Neural progenitor cell (in vitro differentiated cells): ENCODE measurements around the gene NAALADL1. TPM values are rescaled to one million over a fixed set of nuclear protein-coding genes. Genes with fewer than 3 reads are reported as not detected.

ENCODE experiments used
- DNase-seq: peaks from one replicate; pipeline ENCODE4 v3.0.0-alpha.2; 2016; ENCODE audit warnings: low spot score
- H2AFZ ChIP-seq: fragments of 200-600 bp; sonication (generic); replicated peaks from 2 replicates; pipeline ENCODE4 v1.6.1; 2016; ENCODE audit warnings: antibody characterized with exemption
- H3F3A ChIP-seq: fragments of 200-600 bp; sonication (generic); 2 replicates; pipeline ENCODE4 v1.6.1; 2016; ENCODE audit warnings: antibody characterized with exemption, low read depth
- H3K27ac ChIP-seq: fragments of 200-600 bp; sonication (generic); 2 replicates; pipeline ENCODE4 v1.5.1; 2016; ENCODE audit warnings: mild to moderate bottlenecking
- H3K27me3 ChIP-seq: fragments of 200-600 bp; sonication (generic); 2 replicates; pipeline ENCODE4 v1.6.1; 2016; ENCODE audit warnings: mild to moderate bottlenecking, moderate library complexity
- H3K36me3 ChIP-seq: fragments of 200-600 bp; sonication (generic); 2 replicates; pipeline ENCODE4 v1.5.1; 2016
- H3K4me1 ChIP-seq: fragments of 200-600 bp; sonication (generic); 2 replicates; pipeline ENCODE4 v1.6.1; 2016; ENCODE audit warnings: mixed run types
- H3K4me2 ChIP-seq: fragments of 200-600 bp; sonication (generic); 2 replicates; pipeline ENCODE4 v1.6.1; 2016
- H3K4me3 ChIP-seq: fragments of 200-600 bp; sonication (generic); 2 replicates; pipeline ENCODE4 v1.5.1; 2016
- H3K79me2 ChIP-seq: fragments of 200-600 bp; sonication (generic); 2 replicates; pipeline ENCODE4 v1.6.1; 2016; ENCODE audit warnings: low read depth
- H3K9ac ChIP-seq: fragments of 200-600 bp; sonication (generic); 2 replicates; pipeline ENCODE4 v1.6.1; 2016
- H3K9me3 ChIP-seq: fragments of 200-600 bp; sonication (generic); 2 replicates; pipeline ENCODE4 v1.5.1; 2016; ENCODE audit warnings: low read depth
- H4K20me1 ChIP-seq: fragments of 200-600 bp; sonication (generic); 2 replicates; pipeline ENCODE4 v1.6.1; 2016; ENCODE audit warnings: low read depth
- H3K27ac Mint-ChIP-seq: 3 replicates; pipeline ENCODE4 v1.8.0; 2021; ENCODE audit warnings: mixed read lengths
- H3K27me3 Mint-ChIP-seq: 2 replicates; pipeline ENCODE4 v1.8.0; 2022; ENCODE audit warnings: low read depth, mild to moderate bottlenecking, inconsistent platforms, moderate library complexity, mixed read lengths; ENCODE audit not compliant: insufficient read depth
- H3K36me3 Mint-ChIP-seq: 3 replicates; pipeline ENCODE4 v1.8.0; 2021; ENCODE audit warnings: mixed read lengths
- H3K4me1 Mint-ChIP-seq: 3 replicates; pipeline ENCODE4 v1.8.0; 2021; ENCODE audit warnings: mixed read lengths
- H3K4me3 Mint-ChIP-seq: 3 replicates; pipeline ENCODE4 v1.8.0; 2021; ENCODE audit warnings: mild to moderate bottlenecking, moderate library complexity, mixed read lengths
- H3K9me3 Mint-ChIP-seq: 3 replicates; pipeline ENCODE4 v1.8.0; 2020; ENCODE audit warnings: mixed read lengths
- EZH2 ChIP-seq: fragments of 200-600 bp; sonication (generic); IDR thresholded peaks from 2 replicates; pipeline ENCODE4 v1.6.1; 2017; ENCODE audit warnings: antibody characterized with exemption, mild to moderate bottlenecking, moderate library complexity
- EZH2phosphoT487 ChIP-seq: fragments of 200-600 bp; sonication (generic); IDR thresholded peaks from 2 replicates; pipeline ENCODE4 v1.6.1; 2017; ENCODE audit warnings: antibody characterized with exemption
- total RNA-seq: library from RNA; depleted of rRNA; stranded (reverse); fragments of >200 nt; gene quantifications from 2 replicates; pipeline ENCODE4 v1.2.3, GENCODE V29; 2015; ENCODE audit warnings: low replicate concordance
- TF ChIP-seq, protein P1 (sequence below): fragments of 200-600 bp; sonication (generic); IDR thresholded peaks from 2 replicates; pipeline ENCODE4 v1.5.1; 2017; ENCODE audit warnings: antibody characterized with exemption, mild to moderate bottlenecking

Gene NAALADL1
- total RNA-seq, 1 donor from 2014 or later = 0.80 TPM

DNA sequence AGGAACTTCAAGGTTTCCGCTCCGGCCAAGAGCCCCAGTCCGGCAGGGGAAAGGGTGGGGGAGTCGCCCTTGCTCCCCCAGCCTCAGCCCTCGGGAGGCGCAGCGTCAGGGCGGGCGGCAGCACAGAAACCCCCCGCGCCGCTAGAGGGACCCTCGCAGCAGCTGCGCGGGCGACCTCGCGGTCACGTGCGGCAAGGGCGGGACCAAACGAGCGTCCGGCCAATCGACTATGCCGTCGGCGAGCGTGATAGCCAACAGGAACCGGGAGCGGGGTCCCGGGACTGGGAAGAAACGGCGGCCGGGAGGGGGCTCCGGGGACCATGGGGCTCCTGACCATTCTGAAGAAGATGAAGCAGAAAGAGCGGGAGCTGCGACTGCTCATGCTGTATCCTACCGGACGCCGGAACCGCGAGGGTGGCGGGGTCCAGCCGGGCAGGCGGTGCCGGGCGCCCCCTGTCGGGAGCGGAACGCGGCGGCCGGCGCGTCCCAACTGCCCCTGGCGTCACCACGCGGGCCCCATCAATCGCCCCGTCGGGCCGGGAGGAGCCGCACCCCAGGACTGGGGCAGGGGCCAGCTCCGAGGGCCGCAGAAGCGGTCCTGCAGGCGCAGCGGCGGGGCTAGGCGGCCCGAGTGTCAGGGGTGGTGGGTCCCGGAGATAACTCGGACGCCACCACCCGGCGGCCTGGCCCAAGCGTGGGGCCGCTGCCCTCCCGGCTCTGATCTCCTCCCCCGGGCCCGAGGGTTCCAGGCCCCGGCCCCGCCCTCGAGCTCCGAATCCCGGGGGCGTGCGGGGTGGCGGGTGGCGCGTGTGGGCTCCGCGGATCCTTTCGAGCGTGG lies 44.2 kb downstream of the NAALADL1 start, which contains the start of gene ARL2:
Gene ARL2, plus strand, starts transcription at position 273 of the 838 bp plus-strand sequence. Its CDS starts 48 bp downstream, at position 321.
- H3K4me3 Mint-ChIP-seq = peak within 1 kb of the TSS; percentile 92
- peak within 1 kb of the TSS; percentile 36 for H3K9ac ChIP-seq
- no peaks in the 10 kb centered on the region for H3K4me1 ChIP-seq
- H3K36me3 ChIP-seq = no peaks in the 10 kb centered on the region
- no peaks in the 10 kb centered on the region for H3K27me3 ChIP-seq
- H3K4me2 ChIP-seq = peak within 1 kb of the TSS; percentile 75
- H3F3A ChIP-seq = peaks cover 24% of the 10 kb centered on the region
- peaks cover 19% of the 10 kb centered on the region for H3K36me3 Mint-ChIP-seq
- H3K27ac Mint-ChIP-seq = peak within 1 kb of the TSS; percentile 89
- H3K9me3 ChIP-seq = no peaks in the 10 kb centered on the region
- H3K79me2 ChIP-seq = peaks cover 22% of the 10 kb centered on the region
- peaks cover 12% of the 10 kb centered on the region for H3K4me1 Mint-ChIP-seq
- no peaks in the 10 kb centered on the region for H4K20me1 ChIP-seq
- peak within 1 kb of the TSS; percentile 75 for H2AFZ ChIP-seq
- TF ChIP-seq, protein P1, sequence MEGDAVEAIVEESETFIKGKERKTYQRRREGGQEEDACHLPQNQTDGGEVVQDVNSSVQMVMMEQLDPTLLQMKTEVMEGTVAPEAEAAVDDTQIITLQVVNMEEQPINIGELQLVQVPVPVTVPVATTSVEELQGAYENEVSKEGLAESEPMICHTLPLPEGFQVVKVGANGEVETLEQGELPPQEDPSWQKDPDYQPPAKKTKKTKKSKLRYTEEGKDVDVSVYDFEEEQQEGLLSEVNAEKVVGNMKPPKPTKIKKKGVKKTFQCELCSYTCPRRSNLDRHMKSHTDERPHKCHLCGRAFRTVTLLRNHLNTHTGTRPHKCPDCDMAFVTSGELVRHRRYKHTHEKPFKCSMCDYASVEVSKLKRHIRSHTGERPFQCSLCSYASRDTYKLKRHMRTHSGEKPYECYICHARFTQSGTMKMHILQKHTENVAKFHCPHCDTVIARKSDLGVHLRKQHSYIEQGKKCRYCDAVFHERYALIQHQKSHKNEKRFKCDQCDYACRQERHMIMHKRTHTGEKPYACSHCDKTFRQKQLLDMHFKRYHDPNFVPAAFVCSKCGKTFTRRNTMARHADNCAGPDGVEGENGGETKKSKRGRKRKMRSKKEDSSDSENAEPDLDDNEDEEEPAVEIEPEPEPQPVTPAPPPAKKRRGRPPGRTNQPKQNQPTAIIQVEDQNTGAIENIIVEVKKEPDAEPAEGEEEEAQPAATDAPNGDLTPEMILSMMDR = peak; percentile 64
- TF ChIP-seq EZH2 = peak; percentile 26
- no peak for TF ChIP-seq EZH2phosphoT487
- H3K27me3 Mint-ChIP-seq = no peaks in the 10 kb centered on the region
- peak within 1 kb of the TSS; percentile 77 for H3K27ac ChIP-seq
- peak; percentile 98 for DNase-seq
- peak within 1 kb of the TSS; percentile 61 for H3K4me3 ChIP-seq
- H3K9me3 Mint-ChIP-seq = no peaks in the 10 kb centered on the region

DNA sequence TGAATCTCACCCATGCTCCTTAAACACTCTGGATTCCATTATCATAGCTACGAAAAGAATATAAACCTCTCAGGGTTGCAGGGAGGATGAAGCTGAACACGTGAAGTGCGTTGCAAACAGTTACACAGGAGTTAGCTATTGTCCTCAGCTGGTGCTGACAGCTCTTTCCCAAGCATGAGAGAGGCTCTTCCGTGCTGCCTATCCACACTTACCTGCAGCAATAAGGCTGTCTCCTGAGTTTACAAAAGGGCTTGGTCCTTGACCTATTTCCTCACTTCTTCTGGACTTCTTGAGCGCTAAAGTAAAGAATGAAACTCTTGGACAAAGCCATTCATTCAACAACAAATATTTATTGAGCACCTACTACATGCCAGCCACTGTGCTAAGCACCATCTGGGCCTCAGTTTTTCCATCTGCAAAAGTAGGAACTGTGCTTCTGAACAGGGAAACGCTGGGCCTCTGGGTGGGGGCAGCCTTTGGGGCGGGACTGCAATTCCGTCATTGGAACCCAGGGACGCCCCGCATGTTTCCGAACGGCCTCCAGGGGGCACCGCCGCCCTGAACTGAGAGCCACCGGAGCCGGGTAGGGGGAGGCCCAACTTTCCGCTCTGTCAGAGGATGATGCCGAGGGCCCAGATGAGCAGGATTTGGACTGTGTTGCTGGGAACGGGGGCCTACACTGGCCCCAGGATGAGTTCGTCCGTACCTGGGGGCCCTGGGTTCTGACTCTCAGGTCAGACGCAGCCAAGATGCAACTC lies 45.0 kb downstream of the NAALADL1 start:
- Histone ChIP-seq H3K4me2 (peak overlapping the region; percentile 75), H3K27me3 (no peaks in the 10 kb centered on the region), H4K20me1 (no peaks in the 10 kb centered on the region), H3F3A (peaks cover 24% of the 10 kb centered on the region), H3K27ac (peak overlapping the region; percentile 77), H3K9me3 (no peaks in the 10 kb centered on the region), H3K4me1 (no peaks in the 10 kb centered on the region), H2AFZ (peak overlapping the region; percentile 75), H3K9ac (no peak overlapping the region), H3K4me3 (peak overlapping the region; percentile 61), H3K79me2 (peaks cover 22% of the 10 kb centered on the region), H3K36me3 (no peaks in the 10 kb centered on the region)
- peak overlapping the region; percentile 91 for H3K4me3 Mint-ChIP-seq
- H3K9me3 Mint-ChIP-seq = no peaks in the 10 kb centered on the region
- no peaks in the 10 kb centered on the region for H3K27me3 Mint-ChIP-seq
- peak; percentile 93 for DNase-seq
- H3K36me3 Mint-ChIP-seq = peaks cover 19% of the 10 kb centered on the region
- TF ChIP-seq, protein P1 = peak; percentile 63
- TF ChIP-seq EZH2phosphoT487 = no peak
- peak; percentile 41 for TF ChIP-seq EZH2
- peaks cover 12% of the 10 kb centered on the region for H3K4me1 Mint-ChIP-seq
- H3K27ac Mint-ChIP-seq = peak overlapping the region; percentile 89

DNA sequence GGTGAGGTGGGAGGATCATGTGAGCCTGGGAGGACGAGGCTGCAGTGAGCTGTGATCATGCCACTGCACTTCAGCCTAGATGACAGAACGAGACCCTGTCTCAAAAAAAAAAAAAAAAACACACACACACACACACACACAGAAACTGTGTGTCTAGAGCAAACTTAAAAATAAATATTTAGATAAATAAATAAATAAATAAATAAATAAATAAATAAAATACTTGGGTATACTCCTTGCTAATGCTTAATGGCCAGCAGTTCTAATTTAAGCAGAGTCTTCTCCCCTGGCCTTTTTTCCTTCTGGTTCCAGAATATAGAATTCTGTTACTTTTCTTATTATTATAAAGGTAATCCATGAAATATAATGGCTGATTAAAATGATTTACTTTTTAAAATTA lies 49.5 kb downstream of the NAALADL1 start:
- no peaks in the 10 kb centered on the region for H3K79me2 ChIP-seq
- no peaks in the 10 kb centered on the region for H4K20me1 ChIP-seq
- H3F3A ChIP-seq = peaks cover 12% of the 10 kb centered on the region
- Mint-ChIP-seq H3K4me3 (no peak overlapping the region), H3K4me1 (peaks cover 4% of the 10 kb centered on the region), H3K27me3 (no peaks in the 10 kb centered on the region), H3K27ac (no peak overlapping the region), H3K9me3 (no peaks in the 10 kb centered on the region), H3K36me3 (no peaks in the 10 kb centered on the region)
- H3K4me2 ChIP-seq = no peak overlapping the region
- no peaks in the 10 kb centered on the region for H3K4me1 ChIP-seq
- TF ChIP-seq EZH2phosphoT487 = no peak
- TF ChIP-seq, protein P1 = no peak
- TF ChIP-seq EZH2 = no peak
- no peak overlapping the region for H3K27ac ChIP-seq
- no peak overlapping the region for H2AFZ ChIP-seq
- H3K36me3 ChIP-seq = no peaks in the 10 kb centered on the region
- no peaks in the 10 kb centered on the region for H3K27me3 ChIP-seq
- no peak overlapping the region for H3K4me3 ChIP-seq
- no peak overlapping the region for H3K9ac ChIP-seq
- DNase-seq = no peak
- no peaks in the 10 kb centered on the region for H3K9me3 ChIP-seq
